ACC112 (cell line): Measurements from ENCODE around the gene DDB1.
"Not testable (repeated sequence)": the region's sequence is repeated elsewhere in the genome, so short reads cannot be mapped to it uniquely, and the experiment has no call there.

Source experiments
- H2AFZ ChIP-seq: fragments of 200-600 bp; sonication (generic); one replicate; pipeline ENCODE4 v1.6.0; 2017; ENCODE audit warnings: antibody characterized with exemption, low read length; ENCODE audit not compliant: unreplicated experiment
- H3K27ac ChIP-seq: fragments of 200-600 bp; sonication (generic); 2 replicates; pipeline ENCODE4 v1.5.1; 2014; ENCODE audit warnings: low read depth, mild to moderate bottlenecking, antibody characterized with exemption, low read length, moderate library complexity
- H3K27me3 ChIP-seq: fragments of 200-600 bp; sonication (generic); 2 replicates; pipeline ENCODE4 v1.6.1; 2014; ENCODE audit warnings: mild to moderate bottlenecking, antibody characterized with exemption, low read length, moderate library complexity, mixed read lengths; ENCODE audit not compliant: insufficient read depth
- H3K36me3 ChIP-seq: fragments of 200-600 bp; sonication (generic); 2 replicates; pipeline ENCODE4 v1.6.1; 2016; ENCODE audit warnings: mild to moderate bottlenecking, antibody characterized with exemption, low read length, moderate library complexity, mixed read lengths; ENCODE audit not compliant: insufficient read depth
- H3K4me1 ChIP-seq: fragments of 200-600 bp; sonication (generic); one replicate; pipeline ENCODE4 v1.6.1; 2016; ENCODE audit warnings: low read length, mixed read lengths; ENCODE audit not compliant: insufficient read depth, unreplicated experiment, control insufficient read depth
- H3K4me3 ChIP-seq: fragments of 200-600 bp; sonication (generic); 2 replicates; pipeline ENCODE4 v1.5.1; 2014; ENCODE audit warnings: mild to moderate bottlenecking, low read depth, low read length
- H3K79me2 ChIP-seq: fragments of 200-600 bp; sonication (generic); one replicate; pipeline ENCODE4 v1.6.0; 2016; ENCODE audit warnings: low read length; ENCODE audit not compliant: control insufficient read depth, unreplicated experiment, insufficient read depth

DDB1 gene

DNA sequence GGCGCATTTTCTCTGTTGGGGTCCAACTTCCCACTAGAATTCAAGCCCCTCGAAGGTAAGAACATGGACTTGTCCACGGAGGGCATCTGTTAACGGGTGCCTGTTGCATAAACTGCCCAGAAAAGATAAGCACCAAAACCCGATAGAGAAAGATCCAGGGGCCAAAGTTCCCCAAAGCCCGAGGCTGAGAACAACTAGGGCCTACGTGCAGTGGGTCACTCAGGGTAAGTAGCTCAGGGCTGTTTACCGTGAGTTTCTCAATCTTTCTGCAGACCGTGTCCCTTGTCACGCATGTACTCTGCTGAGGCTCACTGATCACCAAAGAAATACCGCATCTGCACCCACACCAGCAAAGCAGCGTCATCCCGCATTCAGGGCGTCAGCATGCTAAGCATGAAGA is 67.5 kb downstream of the DDB1 start:
- no peak overlapping the region for H3K27ac ChIP-seq
- H3K4me3 ChIP-seq = no peak overlapping the region
- H3K27me3 ChIP-seq = no peaks in the 10 kb centered on the region
- no peak overlapping the region for H2AFZ ChIP-seq
- no peaks in the 10 kb centered on the region for H3K79me2 ChIP-seq
- H3K4me1 ChIP-seq = peaks cover 6% of the 10 kb centered on the region
- H3K36me3 ChIP-seq = no peaks in the 10 kb centered on the region

DNA sequence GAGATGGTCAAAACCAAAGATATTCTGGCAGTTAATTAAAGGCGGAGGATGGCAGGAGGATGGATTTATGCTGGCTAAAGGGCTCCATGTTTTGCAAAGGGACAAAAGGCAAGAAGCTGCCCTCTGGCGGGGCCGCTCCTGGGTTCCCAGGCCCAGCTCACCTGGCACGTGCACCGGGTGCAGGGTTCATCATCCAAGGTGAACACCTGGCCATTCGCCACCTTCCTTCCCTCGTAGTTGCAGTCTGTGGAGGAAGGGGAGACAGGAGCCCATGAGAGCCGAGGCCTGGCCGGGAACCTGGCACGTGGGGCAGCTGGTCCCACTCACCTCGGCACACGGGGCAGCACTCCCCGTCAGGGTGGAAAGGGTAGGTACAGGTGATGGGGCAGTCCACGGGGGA is 68.1 kb downstream of the DDB1 start:
- H2AFZ ChIP-seq = no peak overlapping the region
- H3K27ac ChIP-seq = no peak overlapping the region
- H3K4me3 ChIP-seq = no peak overlapping the region
- no peaks in the 10 kb centered on the region for H3K79me2 ChIP-seq
- H3K27me3 ChIP-seq = no peaks in the 10 kb centered on the region
- H3K36me3 ChIP-seq = no peaks in the 10 kb centered on the region
- peaks cover 6% of the 10 kb centered on the region for H3K4me1 ChIP-seq

DNA sequence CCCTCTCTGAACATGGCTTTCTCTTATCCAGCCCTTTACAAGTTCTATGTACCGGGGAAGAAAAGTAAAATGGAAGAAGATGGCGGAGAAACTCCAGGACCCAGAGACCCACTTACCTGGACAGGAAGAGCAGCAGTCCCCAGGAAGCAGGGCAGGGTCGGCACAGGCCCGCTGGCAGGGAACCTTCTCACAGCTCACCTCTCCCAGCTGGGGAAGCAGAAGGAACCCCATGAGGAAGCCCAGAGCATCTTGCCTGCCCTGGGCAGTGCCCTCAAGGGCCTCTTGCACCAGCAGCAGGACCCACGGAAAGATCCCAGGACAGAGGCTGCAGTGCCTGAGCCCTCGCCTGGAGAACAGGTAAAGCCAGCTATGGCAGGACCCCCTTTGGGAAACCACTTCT is 68.5 kb downstream of the DDB1 start:
- no peaks in the 10 kb centered on the region for H3K36me3 ChIP-seq
- no peaks in the 10 kb centered on the region for H3K27me3 ChIP-seq
- H3K27ac ChIP-seq = no peak overlapping the region
- H3K4me1 ChIP-seq = peaks cover 6% of the 10 kb centered on the region
- no peaks in the 10 kb centered on the region for H3K79me2 ChIP-seq
- no peak overlapping the region for H2AFZ ChIP-seq
- no peak overlapping the region for H3K4me3 ChIP-seq

DNA sequence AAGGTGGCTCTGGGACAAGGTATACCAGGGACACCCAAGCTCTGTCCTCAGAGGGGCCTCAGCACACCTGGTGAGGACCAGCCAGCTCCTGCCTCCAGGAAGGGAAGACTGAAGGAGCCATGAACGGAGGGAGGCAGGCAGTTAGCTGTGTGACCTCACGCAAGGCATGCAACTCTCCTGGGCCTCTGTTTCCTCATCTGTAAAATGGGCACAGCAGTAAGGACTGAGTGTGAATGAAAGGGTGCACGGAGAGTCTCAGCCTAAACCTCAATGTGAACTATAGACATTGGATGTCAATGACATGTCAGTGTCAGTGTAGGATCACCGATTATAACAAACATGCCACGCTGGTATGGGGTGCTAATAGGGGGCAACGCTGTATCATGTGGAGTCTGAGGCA is 73.5 kb downstream of the DDB1 start:
- Histone ChIP-seq H3K36me3 (no peaks in the 10 kb centered on the region), H3K79me2 (no peaks in the 10 kb centered on the region), H3K4me1 (peaks cover 2% of the 10 kb centered on the region), H2AFZ (no peak overlapping the region), H3K27me3 (no peaks in the 10 kb centered on the region), H3K4me3 (no peak overlapping the region), H3K27ac (no peak overlapping the region)

DNA sequence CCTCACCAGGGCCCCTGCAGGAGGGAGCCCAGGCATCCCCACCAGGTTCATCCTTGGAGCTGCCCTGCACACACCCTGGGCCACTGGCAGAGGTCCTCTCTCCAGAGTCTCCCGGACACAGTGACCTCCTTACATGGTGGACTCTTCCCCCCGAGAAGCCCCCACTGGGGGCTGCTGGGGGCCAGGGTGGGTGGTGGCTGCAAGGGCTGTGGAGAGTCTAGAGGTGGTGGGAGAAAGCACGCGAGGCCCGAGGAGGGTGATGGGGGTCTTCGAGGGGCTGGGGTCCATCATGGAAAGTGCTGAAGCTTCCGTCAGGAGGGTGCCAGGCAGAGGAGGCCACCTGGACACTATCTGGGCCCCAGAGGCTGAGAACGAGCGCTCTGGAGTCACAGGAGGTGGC is 74.4 kb downstream of the DDB1 start:
- no peaks in the 10 kb centered on the region for H3K27me3 ChIP-seq

DNA sequence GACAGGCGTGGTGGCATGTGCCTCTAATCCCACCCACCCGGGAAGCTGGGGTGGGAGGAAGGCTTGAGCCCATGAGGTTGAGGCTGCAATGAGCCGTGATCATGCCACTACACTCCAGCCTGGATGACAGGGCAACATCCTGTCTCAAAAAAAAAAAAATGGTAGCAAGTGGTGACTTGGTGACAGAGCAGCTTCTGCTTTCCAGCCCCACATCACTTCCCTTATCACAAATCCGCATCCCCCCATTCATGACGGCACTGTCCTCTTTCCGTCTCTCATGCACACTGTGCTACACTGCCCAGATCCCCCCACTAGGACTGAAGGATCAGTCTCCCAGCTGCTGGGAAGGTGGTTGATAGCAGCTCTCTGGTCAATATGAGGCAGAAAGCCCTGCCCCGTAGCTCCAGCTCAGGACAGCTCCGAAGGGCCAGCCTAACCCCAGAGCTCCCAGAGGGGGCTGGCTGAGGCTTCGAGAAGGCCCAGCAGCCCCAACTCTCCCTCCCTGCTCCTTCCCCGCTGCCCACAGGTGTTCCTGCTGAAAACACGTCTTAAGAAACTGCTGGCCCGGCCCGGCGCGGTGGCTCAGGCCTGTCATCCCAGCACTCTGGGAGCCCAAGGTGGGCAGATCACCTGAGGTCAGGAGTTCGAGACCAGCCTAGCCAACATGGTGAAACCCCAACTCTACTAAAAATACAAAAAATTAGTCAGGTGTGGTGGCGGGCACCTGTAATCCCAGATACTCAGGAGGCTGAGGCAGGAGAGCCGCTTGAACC is 76.0 kb downstream of the DDB1 start:
- Histone ChIP-seq H2AFZ (no peak overlapping the region), H3K27ac (no peak overlapping the region), H3K4me3 (no peak overlapping the region), H3K79me2 (no peaks in the 10 kb centered on the region), H3K27me3 (no peaks in the 10 kb centered on the region), H3K4me1 (peaks cover 2% of the 10 kb centered on the region), H3K36me3 (no peaks in the 10 kb centered on the region)

More for the DNA sequence above, 74.4 kb downstream of the DDB1 start:
- H3K4me1 ChIP-seq = peaks cover 2% of the 10 kb centered on the region
- no peaks in the 10 kb centered on the region for H3K36me3 ChIP-seq
- H3K4me3 ChIP-seq = no peak overlapping the region
- no peak overlapping the region for H3K27ac ChIP-seq
- H3K79me2 ChIP-seq = no peaks in the 10 kb centered on the region
- no peak overlapping the region for H2AFZ ChIP-seq

DNA sequence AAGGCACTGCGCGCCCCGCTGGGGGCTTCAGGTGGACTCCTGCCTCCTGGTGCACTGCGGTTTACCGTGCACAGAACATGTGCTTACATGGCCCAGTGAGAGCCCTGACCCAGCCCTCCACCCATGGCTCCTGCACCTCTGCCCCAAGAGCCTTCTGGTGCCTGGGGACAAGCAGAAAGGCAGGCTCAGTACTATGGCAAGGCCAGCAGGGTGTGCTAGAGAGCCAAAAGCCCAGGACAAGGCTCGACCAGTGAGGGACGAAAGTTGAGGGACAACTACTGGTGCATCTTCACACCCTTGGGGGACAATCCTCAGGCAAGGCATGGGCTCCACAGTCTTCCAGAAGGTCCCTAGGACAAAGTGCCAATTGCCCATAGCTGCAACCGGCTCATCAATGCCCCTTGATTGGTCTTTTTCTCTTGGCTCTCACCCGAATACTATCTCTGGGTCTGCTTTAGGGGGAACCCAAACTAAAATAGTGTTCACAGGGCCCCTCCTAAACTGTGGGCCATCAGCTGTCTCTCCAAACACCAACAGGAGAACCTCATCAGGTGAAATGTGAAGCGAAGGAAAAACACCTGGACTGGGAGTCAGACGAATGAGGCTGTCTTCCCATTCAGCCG is 78.4 kb downstream of the DDB1 start:
- H3K27ac ChIP-seq = no peak overlapping the region
- no peak overlapping the region for H3K4me3 ChIP-seq
- H3K4me1 ChIP-seq = no peaks in the 10 kb centered on the region
- H3K79me2 ChIP-seq = no peaks in the 10 kb centered on the region
- H3K27me3 ChIP-seq = no peaks in the 10 kb centered on the region
- no peak overlapping the region for H2AFZ ChIP-seq
- no peaks in the 10 kb centered on the region for H3K36me3 ChIP-seq

DNA sequence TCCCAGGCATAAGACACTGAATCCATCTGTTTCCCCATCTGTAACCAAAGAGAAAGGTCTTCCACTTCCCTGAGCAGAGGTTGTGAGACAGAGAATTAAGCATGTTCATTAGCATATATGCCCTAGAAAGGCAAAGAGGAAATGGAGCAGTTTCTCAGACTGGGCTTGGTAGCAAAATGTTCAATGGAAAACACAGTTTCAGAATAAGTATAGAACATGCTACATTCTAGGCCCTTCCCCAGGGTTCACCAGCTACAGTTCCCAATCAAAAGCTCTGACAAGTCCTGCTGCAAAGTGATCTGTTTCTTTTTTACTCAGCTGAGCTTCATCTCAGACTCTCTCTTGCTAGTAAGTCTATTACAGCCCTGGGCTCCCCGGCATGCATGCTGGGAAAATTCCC is 80.6 kb downstream of the DDB1 start:
- not testable (repeated sequence) for H3K27me3 ChIP-seq, H2AFZ ChIP-seq, H3K4me3 ChIP-seq, H3K27ac ChIP-seq, H3K79me2 ChIP-seq, H3K36me3 ChIP-seq, H3K4me1 ChIP-seq

DNA sequence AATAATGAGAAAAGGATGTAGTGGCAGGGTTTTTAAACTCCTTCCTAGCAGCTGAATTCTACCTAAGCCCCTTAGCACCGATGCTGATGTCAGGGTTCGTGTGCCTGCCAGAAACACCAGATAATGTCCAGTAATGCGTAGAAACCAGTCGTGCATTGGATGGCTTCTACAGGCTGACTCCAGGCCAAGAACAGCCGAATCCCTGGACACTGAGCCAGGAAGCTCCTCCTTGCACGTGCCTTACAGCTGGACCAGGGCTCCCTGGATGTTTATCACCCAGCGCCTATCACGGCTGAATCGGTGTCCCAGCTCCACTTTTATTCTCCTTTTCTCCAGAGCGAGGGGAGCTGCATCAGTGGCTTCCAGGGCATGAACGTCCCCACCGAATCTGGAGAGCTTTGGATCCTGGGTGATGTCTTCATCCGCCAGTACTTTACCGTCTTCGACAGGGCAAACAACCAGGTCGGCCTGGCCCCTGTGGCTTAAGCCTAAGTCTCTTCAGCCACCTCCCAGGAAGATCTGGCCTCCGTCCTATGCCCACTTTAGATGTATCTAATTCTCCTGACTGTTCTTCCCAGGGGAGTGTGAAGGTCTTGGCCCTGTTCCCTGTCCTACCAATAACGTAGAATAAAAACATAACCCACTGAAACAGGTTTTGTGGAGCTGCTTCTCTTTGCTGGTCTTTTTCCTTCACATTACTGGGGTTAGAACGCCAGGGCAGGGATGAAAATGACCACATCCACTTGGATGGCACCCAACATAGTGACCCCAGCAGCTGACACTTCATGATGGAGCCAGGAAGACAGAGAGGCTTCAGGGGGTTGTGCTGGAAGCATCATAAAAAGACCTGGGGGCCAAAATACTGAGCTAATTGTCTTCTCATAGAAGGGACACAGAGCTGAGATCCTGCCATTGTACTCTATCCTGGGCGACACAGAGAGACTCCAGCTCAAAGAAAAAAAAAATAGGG is 81.8 kb downstream of the DDB1 start:
- H3K36me3 ChIP-seq, H3K27ac ChIP-seq, H3K27me3 ChIP-seq, H3K79me2 ChIP-seq, H3K4me1 ChIP-seq, H2AFZ ChIP-seq, H3K4me3 ChIP-seq: not testable (repeated sequence)
